HEK293 (cell line): Measurements from ENCODE around the gene TMUB1.
A peak's percentile ranks its signal among the peaks of the same experiment; 100 is the strongest.

Source experiments
- GLIS1 ChIP-seq: fragments of 450-650 bp; formaldehyde crosslinking; IDR thresholded peaks from 2 replicates; pipeline ENCODE4 v1.5.1; 2016; ENCODE audit warnings: missing biosample characterization, missing genetic modification characterization
- HIC1 ChIP-seq: fragments of 450-650 bp; formaldehyde crosslinking; IDR thresholded peaks from 2 replicates; pipeline ENCODE4 v1.5.1; 2016; ENCODE audit warnings: missing biosample characterization, missing genetic modification characterization
- KLF17 ChIP-seq: fragments of 450-650 bp; formaldehyde crosslinking; IDR thresholded peaks from 2 replicates; pipeline ENCODE4 v1.5.1; 2016; ENCODE audit warnings: missing biosample characterization, missing genetic modification characterization
- OSR2 ChIP-seq: fragments of 450-650 bp; formaldehyde crosslinking; IDR thresholded peaks from 2 replicates; pipeline ENCODE4 v1.5.1; 2016; ENCODE audit warnings: missing biosample characterization, missing genetic modification characterization
- PATZ1 ChIP-seq: fragments of 450-650 bp; formaldehyde crosslinking; IDR thresholded peaks from 2 replicates; pipeline ENCODE4 v1.5.1; 2016; ENCODE audit warnings: missing biosample characterization, missing genetic modification characterization
- ZBTB10 ChIP-seq: fragments of 450-650 bp; formaldehyde crosslinking; IDR thresholded peaks from 2 replicates; pipeline ENCODE4 v1.5.1; 2016; ENCODE audit warnings: missing biosample characterization, missing genetic modification characterization
- ZBTB20 ChIP-seq: fragments of 450-650 bp; formaldehyde crosslinking; IDR thresholded peaks from 2 replicates; pipeline ENCODE4 v1.5.1; 2016; ENCODE audit warnings: missing biosample characterization, missing genetic modification characterization
- ZBTB8A ChIP-seq: fragments of 450-650 bp; formaldehyde crosslinking; IDR thresholded peaks from 2 replicates; pipeline ENCODE4 v1.5.1; 2016; ENCODE audit warnings: missing biosample characterization, missing genetic modification characterization
- ZFP37 ChIP-seq: fragments of 450-650 bp; formaldehyde crosslinking; IDR thresholded peaks from 2 replicates; pipeline ENCODE4 v1.5.1; 2016; ENCODE audit warnings: missing biosample characterization, missing genetic modification characterization
- ZNF10 ChIP-seq: fragments of 450-650 bp; formaldehyde crosslinking; IDR thresholded peaks from 2 replicates; pipeline ENCODE4 v1.5.1; 2017; ENCODE audit warnings: missing biosample characterization, missing genetic modification characterization
- ZNF2 ChIP-seq: fragments of 450-650 bp; formaldehyde crosslinking; IDR thresholded peaks from 2 replicates; pipeline ENCODE4 v1.5.1; 2016; ENCODE audit warnings: missing biosample characterization, missing genetic modification characterization
- ZNF221 ChIP-seq: fragments of 450-650 bp; formaldehyde crosslinking; IDR thresholded peaks from 2 replicates; pipeline ENCODE4 v1.5.1; 2017; ENCODE audit warnings: missing biosample characterization, missing genetic modification characterization, borderline replicate concordance
- ZNF266 ChIP-seq: fragments of 450-650 bp; formaldehyde crosslinking; IDR thresholded peaks from 2 replicates; pipeline ENCODE4 v1.5.1; 2016; ENCODE audit warnings: missing biosample characterization, missing genetic modification characterization, low read depth
- ZNF324 ChIP-seq: fragments of 450-650 bp; formaldehyde crosslinking; IDR thresholded peaks from 2 replicates; pipeline ENCODE4 v1.5.1; 2016; ENCODE audit warnings: missing biosample characterization, missing genetic modification characterization
- ZNF335 ChIP-seq: fragments of 450-650 bp; formaldehyde crosslinking; conservative IDR thresholded peaks from 2 replicates; pipeline ENCODE4 v1.5.1; 2016; ENCODE audit warnings: missing biosample characterization, missing genetic modification characterization
- ZNF341 ChIP-seq: fragments of 450-650 bp; formaldehyde crosslinking; IDR thresholded peaks from 2 replicates; pipeline ENCODE4; 2016; ENCODE audit warnings: low read depth, missing biosample characterization, missing genetic modification characterization
- ZNF366 ChIP-seq: fragments of 450-650 bp; formaldehyde crosslinking; conservative IDR thresholded peaks from 2 replicates; pipeline ENCODE4 v1.5.1; 2016; ENCODE audit warnings: missing biosample characterization, missing genetic modification characterization
- ZNF394 ChIP-seq: fragments of 450-650 bp; formaldehyde crosslinking; IDR thresholded peaks from 2 replicates; pipeline ENCODE4 v1.5.1; 2016; ENCODE audit warnings: missing biosample characterization, missing genetic modification characterization, mild to moderate bottlenecking, moderate library complexity, borderline replicate concordance
- ZNF398 ChIP-seq: fragments of 450-650 bp; formaldehyde crosslinking; IDR thresholded peaks from 2 replicates; pipeline ENCODE4 v1.5.1; 2017; ENCODE audit warnings: missing biosample characterization, missing genetic modification characterization
- ZNF600 ChIP-seq: fragments of 450-650 bp; formaldehyde crosslinking; IDR thresholded peaks from 2 replicates; pipeline ENCODE4 v1.5.1; 2016; ENCODE audit warnings: missing biosample characterization, missing genetic modification characterization
- ZSCAN30 ChIP-seq: fragments of 450-650 bp; IDR thresholded peaks from 2 replicates; pipeline ENCODE4 v1.5.1; 2018; ENCODE audit warnings: missing biosample characterization, mild to moderate bottlenecking, missing genetic modification characterization, moderate library complexity
- ZXDB ChIP-seq: fragments of 450-650 bp; formaldehyde crosslinking; IDR thresholded peaks from 2 replicates; pipeline ENCODE4 v1.5.1; 2016; ENCODE audit warnings: missing biosample characterization, missing genetic modification characterization

Gene TMUB1

GRCh38 chr7:151081170-151082101 lies 1.9 kb downstream of the TMUB1 start (continued):
- TF ChIP-seq PATZ1 (peak; percentile 64), ZBTB20 (tag by site-specific recombination) (peak; percentile 85), HIC1 (tag by site-specific recombination) (peak; percentile 54; the same call in 1 of the 2 replicates), ZNF266 (tag by site-specific recombination) (0 out of 2 replicates have a peak, but pooled peaks have one; percentile 8), ZNF398 (tag by site-specific recombination) (no peak), ZNF394 (tag by site-specific recombination) (peak; percentile 88), ZNF324 (tag by site-specific recombination) (no peak), ZNF341 (tag by site-specific recombination) (peak; percentile 93), ZSCAN30 (tag by site-specific recombination) (peak; percentile 11; the same call in 1 of the 2 replicates), ZNF221 (no peak), ZXDB (tag by site-specific recombination) (peak; percentile 36), ZNF366 (tag by site-specific recombination) (peak; percentile 36; the same call in 1 of the 2 replicates), ZBTB10 (peak; percentile 49; the same call in 1 of the 2 replicates), ZFP37 (peak; percentile 32; the same call in 1 of the 2 replicates), OSR2 (tag by site-specific recombination) (no peak; the same call in 1 of the 2 replicates), ZNF10 (tag by site-specific recombination) (0 out of 2 replicates have a peak, but pooled peaks have one; percentile 64), ZBTB8A (tag by site-specific recombination) (peak; percentile 40; the same call in 1 of the 2 replicates), ZNF2 (tag by site-specific recombination) (peak; percentile 22; the same call in 1 of the 2 replicates), ZNF600 (tag by site-specific recombination) (0 out of 2 replicates have a peak, but pooled peaks have one; percentile 43), KLF17 (tag by site-specific recombination) (0 out of 2 replicates have a peak, but pooled peaks have one; percentile 62), ZNF335 (tag by site-specific recombination) (peak; percentile 65), GLIS1 (tag by site-specific recombination) (peak; percentile 64)
